ENCODE data around the gene FUCA2.
A peak's percentile ranks its signal among the peaks of the same experiment; 100 is the strongest.

FUCA2 gene

GRCh38 chr6:143556529-143556928 is 45.0 kb upstream of the FUCA2 start:
- no peaks in the 10 kb centered on the region for H3K9me2 ChIP-seq (replicated peaks; ENCODE audit: insufficient read depth, low read length)
- H3K9ac ChIP-seq (ENCODE audit: low read length), result no peak overlapping the region
- H3K27me3 ChIP-seq (replicated peaks; ENCODE audit: insufficient read depth, low read length), result no peaks in the 10 kb centered on the region
- DNase-seq, result no peak
- no peaks in the 10 kb centered on the region for H3K36me3 ChIP-seq (replicated peaks; ENCODE audit: insufficient read depth, low read length)
- no peak overlapping the region for H3K4me2 ChIP-seq (ENCODE audit: low read depth, low read length)
- H3K4me3 ChIP-seq (ENCODE audit: low read length), result no peak overlapping the region
- no peaks in the 10 kb centered on the region for H3K4me1 ChIP-seq (ENCODE audit: low read length)
- no peaks in the 10 kb centered on the region for H4K20me1 ChIP-seq (ENCODE audit: insufficient read depth, low read length)
- no peaks in the 10 kb centered on the region for H3F3A ChIP-seq (ENCODE audit: insufficient read depth, low read length)
- no peak overlapping the region for H2AFZ ChIP-seq (ENCODE audit: low read length)
- H3K27ac ChIP-seq (ENCODE audit: low read length), result no peak overlapping the region
- H3K9me3 ChIP-seq (replicated peaks; ENCODE audit: insufficient read depth, low read length), result no peaks in the 10 kb centered on the region
- no peak for TF ChIP-seq EZH2phosphoT487 (IDR thresholded peaks at IDR 0.05; ENCODE audit: low read length)
- TF ChIP-seq CTCF (IDR thresholded peaks at IDR 0.05; ENCODE audit: low read length), result no peak
- no peak for TF ChIP-seq EZH2 (optimal IDR thresholded peaks at IDR 0.05; ENCODE audit: low read depth, low read length)
- no peaks in the 10 kb centered on the region for H3K79me2 ChIP-seq (ENCODE audit: low read length)

GRCh38 chr6:143555582-143555981 is 44.1 kb upstream of the FUCA2 start:
- TF ChIP-seq CTCF (IDR thresholded peaks at IDR 0.05; ENCODE audit: low read length) (no peak), EZH2 (optimal IDR thresholded peaks at IDR 0.05; ENCODE audit: low read depth, low read length) (no peak), EZH2phosphoT487 (IDR thresholded peaks at IDR 0.05; ENCODE audit: low read length) (no peak)
- Histone ChIP-seq H3K27ac (ENCODE audit: low read length) (no peak overlapping the region), H3K36me3 (replicated peaks; ENCODE audit: insufficient read depth, low read length) (no peaks in the 10 kb centered on the region), H3K4me1 (ENCODE audit: low read length) (no peaks in the 10 kb centered on the region), H3K9me2 (replicated peaks; ENCODE audit: insufficient read depth, low read length) (no peaks in the 10 kb centered on the region), H3F3A (ENCODE audit: insufficient read depth, low read length) (no peaks in the 10 kb centered on the region), H3K27me3 (replicated peaks; ENCODE audit: insufficient read depth, low read length) (no peaks in the 10 kb centered on the region), H3K4me3 (ENCODE audit: low read length) (no peak overlapping the region), H2AFZ (ENCODE audit: low read length) (no peak overlapping the region), H3K9ac (ENCODE audit: low read length) (no peak overlapping the region), H3K9me3 (replicated peaks; ENCODE audit: insufficient read depth, low read length) (no peaks in the 10 kb centered on the region), H4K20me1 (ENCODE audit: insufficient read depth, low read length) (no peaks in the 10 kb centered on the region), H3K79me2 (ENCODE audit: low read length) (no peaks in the 10 kb centered on the region), H3K4me2 (ENCODE audit: low read depth, low read length) (no peak overlapping the region)
- DNase-seq, result no peak

GRCh38 chr6:143555071-143555492 is 43.6 kb upstream of the FUCA2 start:
- Histone ChIP-seq H3K27me3 (replicated peaks; ENCODE audit: insufficient read depth, low read length) (no peaks in the 10 kb centered on the region), H3K4me2 (ENCODE audit: low read depth, low read length) (peak overlapping the region; percentile 49), H3K4me3 (ENCODE audit: low read length) (no peak overlapping the region; the same call in 1 of the 2 replicates), H3F3A (ENCODE audit: insufficient read depth, low read length) (no peaks in the 10 kb centered on the region), H3K36me3 (replicated peaks; ENCODE audit: insufficient read depth, low read length) (no peaks in the 10 kb centered on the region), H3K4me1 (ENCODE audit: low read length) (no peaks in the 10 kb centered on the region), H3K79me2 (ENCODE audit: low read length) (no peaks in the 10 kb centered on the region), H2AFZ (ENCODE audit: low read length) (no peak overlapping the region), H3K9me3 (replicated peaks; ENCODE audit: insufficient read depth, low read length) (no peaks in the 10 kb centered on the region), H3K9me2 (replicated peaks; ENCODE audit: insufficient read depth, low read length) (no peaks in the 10 kb centered on the region), H4K20me1 (ENCODE audit: insufficient read depth, low read length) (no peaks in the 10 kb centered on the region), H3K27ac (ENCODE audit: low read length) (no peak overlapping the region), H3K9ac (ENCODE audit: low read length) (no peak overlapping the region)
- TF ChIP-seq EZH2 (optimal IDR thresholded peaks at IDR 0.05; ENCODE audit: low read depth, low read length) (no peak), CTCF (IDR thresholded peaks at IDR 0.05; ENCODE audit: low read length) (no peak), EZH2phosphoT487 (IDR thresholded peaks at IDR 0.05; ENCODE audit: low read length) (no peak)
- DNase-seq, result no peak
